Natural killer cell (primary cell): Measurements from ENCODE around the gene POLR2M. TPM values are rescaled to one million over a fixed set of nuclear protein-coding genes. Genes with fewer than 3 reads are reported as not detected.

Source experiments
- ATAC-seq, 3 donors: fragments of 150-1000 bp in 2 of 3; fragments of 200-7000 bp in 1 of 3; cut with Tn5 transposase; 1 replicate in 1 of 3; 2 replicates in 2 of 3; pipeline ENCODE4 v1.10.0; 2021; ENCODE audit warnings: mild to moderate bottlenecking in 2 of 3, moderate library complexity in 2 of 3
- DNase-seq, 2 donors: peaks; one replicate each; pipeline versions ENCODE4 v3.0.0 to v3.0.0-alpha.2; 2013 to 2021; ENCODE audit warnings: mixed read lengths in 1 of 2
- H3K27ac ChIP-seq: one replicate; pipeline ENCODE4 v1.5.1; 2013; ENCODE audit warnings: mild to moderate bottlenecking, low read length
- H3K27me3 ChIP-seq: one replicate; pipeline ENCODE4 v1.6.1; 2013; ENCODE audit warnings: low read length; ENCODE audit not compliant: control insufficient read depth, insufficient read depth
- H3K36me3 ChIP-seq: one replicate; pipeline ENCODE4 v1.6.1; 2013; ENCODE audit warnings: low read length; ENCODE audit not compliant: control insufficient read depth, insufficient read depth
- H3K4me1 ChIP-seq: one replicate; pipeline ENCODE4 v1.6.1; 2013; ENCODE audit warnings: low read length; ENCODE audit not compliant: control insufficient read depth, insufficient read depth
- H3K4me3 ChIP-seq: one replicate; pipeline ENCODE4 v1.5.1; 2013; ENCODE audit warnings: low read length
- H3K9me3 ChIP-seq: one replicate; pipeline ENCODE4 v1.6.1; 2013; ENCODE audit warnings: low read length; ENCODE audit not compliant: control insufficient read depth, insufficient read depth
- H3K27ac Mint-ChIP-seq, 2 donors: one replicate each; pipeline ENCODE4 v1.8.0; 2022; ENCODE audit warnings: mild to moderate bottlenecking in 2 of 2, mixed read lengths in 2 of 2, moderate library complexity in 1 of 2
- H3K27me3 Mint-ChIP-seq, 2 donors: one replicate each; pipeline ENCODE4 v1.8.0; 2022; ENCODE audit warnings: low read depth in 2 of 2, mixed read lengths in 2 of 2
- H3K36me3 Mint-ChIP-seq: one replicate; pipeline ENCODE4 v1.8.0; 2022; ENCODE audit warnings: mixed read lengths
- H3K4me1 Mint-ChIP-seq, 2 donors: one replicate each; pipeline ENCODE4 v1.8.0; 2022; ENCODE audit warnings: mixed read lengths in 2 of 2
- H3K4me3 Mint-ChIP-seq: one replicate; pipeline ENCODE4 v1.8.0; 2022; ENCODE audit warnings: mild to moderate bottlenecking, moderate library complexity, mixed read lengths
- H3K9me3 Mint-ChIP-seq, 2 donors: one replicate each; pipeline ENCODE4 v1.8.0; 2022; ENCODE audit warnings: mixed read lengths in 2 of 2
- CTCF ChIP-seq: fragments of 200-600 bp; IDR thresholded peaks from one replicate; pipeline ENCODE4 v1.8.0; 2022; ENCODE audit warnings: antibody characterized with exemption
- WGBS: methylation state at CpG from one replicate; pipeline ENCODE4 v1.1.7; 2013; ENCODE audit warnings: missing lambda C conversion rate; ENCODE audit not compliant: insufficient coverage; 5-methylcytosine and 5-hydroxymethylcytosine counted together
- intact Hi-C: fragments of 100-400 bp; cut with micrococcal nuclease; formaldehyde crosslinking; loops from one replicate; pipeline ENCODE4 v1.14.2; 2022
- total RNA-seq, 4 donors: library from RNA; stranded (reverse); fragments of 120-200 nt in 1 of 4; gene quantifications; one replicate each; pipeline versions ENCODE4 v1.2.3 to v1.2.4, GENCODE V29; 2013 to 2022

POLR2M gene
- total RNA-seq, 3 donors from 2014 or later (not counting 1 experiment from before 2014, with no cell fraction given), result 74.0 to 109 (median 94.9) TPM

- no peak for TF ChIP-seq CTCF
- peaks cover 0 to 6% of the 10 kb centered on the region in 2 donors for H3K4me1 Mint-ChIP-seq
- no peaks in the 10 kb centered on the region for H3K9me3 Mint-ChIP-seq
- no peaks in the 10 kb centered on the region for H3K36me3 ChIP-seq
- H3K27me3 Mint-ChIP-seq, result no peaks in the 10 kb centered on the region
- no peak for ATAC-seq
- no peaks in the 10 kb centered on the region for H3K36me3 Mint-ChIP-seq
- H3K27ac Mint-ChIP-seq, result no peak overlapping the region
- H3K4me1 ChIP-seq, result no peaks in the 10 kb centered on the region
- no peak overlapping the region for H3K4me3 Mint-ChIP-seq
- DNase-seq, result no peak
- H3K4me3 ChIP-seq, result no peak overlapping the region
- no peaks in the 10 kb centered on the region for H3K27me3 ChIP-seq
- no peak overlapping the region for H3K27ac ChIP-seq
- 90% methylated on average over 4 of the region's 5 CpGs for WGBS
- no peaks in the 10 kb centered on the region for H3K9me3 ChIP-seq
- intact Hi-C loops, result no loop called here
These were observed 24.4 kb downstream of the POLR2M start for GRCh38 chr15:57730876-57731275.

DNA sequence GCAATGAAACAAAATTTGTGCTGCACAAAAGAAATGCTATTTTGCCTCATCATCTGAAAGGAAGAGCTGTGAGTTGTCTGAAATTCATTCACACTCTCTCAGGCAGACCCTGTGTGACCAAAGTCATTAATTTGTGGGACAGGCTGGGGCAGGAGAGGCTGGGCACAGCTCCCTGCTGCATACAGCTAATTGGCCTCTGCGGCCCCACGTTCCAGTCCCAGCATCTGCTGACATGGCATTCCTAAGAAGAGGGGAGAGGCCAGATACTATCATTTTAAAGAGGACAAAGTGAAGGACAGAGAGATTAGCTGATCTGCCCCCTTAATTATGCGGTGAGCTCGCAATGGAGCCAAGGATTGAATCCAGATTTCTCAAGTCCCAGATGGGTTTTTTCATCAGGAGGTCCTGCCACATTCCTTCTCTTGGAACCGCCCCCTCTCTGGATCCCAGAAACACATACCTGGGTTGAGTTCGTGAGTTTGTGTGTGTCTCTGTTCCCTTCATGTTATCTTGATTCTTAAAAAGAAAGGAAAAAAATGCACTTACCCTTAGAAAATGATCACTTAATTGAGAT, 25.1 kb downstream of the POLR2M start:
- Mint-ChIP-seq H3K27me3 (no peaks in the 10 kb centered on the region), H3K4me1 (peaks cover 0 to 6% of the 10 kb centered on the region in 2 donors), H3K27ac (no peak overlapping the region), H3K4me3 (no peak overlapping the region), H3K36me3 (no peaks in the 10 kb centered on the region), H3K9me3 (no peaks in the 10 kb centered on the region)
- WGBS, result 83% methylated on average over 5 of the region's 6 CpGs
- Histone ChIP-seq H3K36me3 (no peaks in the 10 kb centered on the region), H3K27ac (no peak overlapping the region), H3K4me1 (no peaks in the 10 kb centered on the region), H3K27me3 (no peaks in the 10 kb centered on the region), H3K9me3 (no peaks in the 10 kb centered on the region), H3K4me3 (no peak overlapping the region)
- ATAC-seq (no peak), DNase-seq (no peak)
- no peak for TF ChIP-seq CTCF
- intact Hi-C loops, result no loop called here

DNA sequence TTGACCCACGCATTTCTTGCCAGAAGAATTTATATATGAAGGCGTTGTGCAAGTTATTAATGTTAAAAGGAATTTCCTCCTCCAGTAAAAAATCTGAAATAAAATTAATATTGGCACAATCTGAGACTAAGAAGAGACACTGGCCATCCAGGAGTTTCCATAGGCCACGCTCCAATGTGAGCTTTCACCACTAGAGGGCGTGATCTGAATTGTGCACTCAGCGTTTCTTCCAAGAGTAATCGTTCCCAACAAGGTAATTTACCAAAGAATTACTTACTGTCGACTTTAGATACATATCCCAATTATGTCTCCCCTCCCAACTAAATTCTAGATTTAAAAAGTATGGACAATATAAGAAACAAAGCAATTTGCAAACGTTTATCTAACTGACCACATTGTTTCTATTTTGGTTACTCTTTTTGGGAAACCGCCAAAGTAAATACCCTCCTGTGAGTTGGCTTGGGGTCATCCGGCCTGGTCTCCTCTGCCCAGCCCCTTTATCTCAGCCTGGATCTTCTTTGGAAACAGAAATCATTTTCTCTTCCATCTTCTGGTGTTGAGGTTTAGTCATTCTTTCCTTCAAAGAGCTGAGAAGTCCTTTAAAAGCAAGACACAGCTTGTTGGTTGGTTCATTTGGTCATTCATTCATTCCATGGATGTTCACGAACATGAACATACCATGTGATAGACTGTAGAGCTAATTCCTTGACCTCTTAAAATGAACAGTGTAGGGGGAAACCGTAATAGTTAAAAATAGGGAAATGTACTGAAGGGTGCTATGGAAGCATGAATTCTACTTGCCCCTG, 26.2 kb downstream of the POLR2M start:
- H3K27me3 Mint-ChIP-seq, result no peaks in the 10 kb centered on the region
- no peaks in the 10 kb centered on the region for H3K36me3 Mint-ChIP-seq
- H3K27ac Mint-ChIP-seq, result no peak overlapping the region
- peak; percentile 98 for TF ChIP-seq CTCF
- H3K4me3 Mint-ChIP-seq, result no peak overlapping the region
- no peaks in the 10 kb centered on the region for H3K27me3 ChIP-seq
- H3K4me1 Mint-ChIP-seq, result peaks cover 0 to 6% of the 10 kb centered on the region in 2 donors
- 32% methylated on average over 9 of the region's 12 CpGs for WGBS
- no peaks in the 10 kb centered on the region for H3K4me1 ChIP-seq
- no peaks in the 10 kb centered on the region for H3K9me3 Mint-ChIP-seq
- no peak overlapping the region for H3K4me3 ChIP-seq
- intact Hi-C loops, result no loop called here
- H3K27ac ChIP-seq, result no peak overlapping the region
- ATAC-seq, result peak in 2 of 3 donors; percentile 53 to 63
- peak in 1 of 2 donors; percentile 72 for DNase-seq
- no peaks in the 10 kb centered on the region for H3K9me3 ChIP-seq
- H3K36me3 ChIP-seq, result no peaks in the 10 kb centered on the region
